Lower leg skin (tissue), 4 donors: ENCODE data around the gene SMC6. TPM values are rescaled to one million over a fixed set of nuclear protein-coding genes. Genes with fewer than 3 reads are reported as not detected.

Experiments
- DNase-seq, 2 donors: peaks; one replicate each; pipeline ENCODE4 v3.0.0-alpha.2; 2019; ENCODE audit warnings: low spot score in 2 of 2
- H3K4me3 ChIP-seq: fragments of 200-600 bp; sonication (generic); 2 replicates; pipeline ENCODE4 v1.5.1; 2017; ENCODE audit warnings: mild to moderate bottlenecking, low read depth; ENCODE audit not compliant: poor library complexity, severe bottlenecking
- CTCF ChIP-seq, 3 donors: fragments of 450-650 bp; IDR thresholded peaks; one replicate each; pipeline ENCODE4 v1.5.1; 2016; ENCODE audit warnings: antibody characterized with exemption in 3 of 3, mild to moderate bottlenecking in 3 of 3, moderate library complexity in 2 of 3
- POLR2A ChIP-seq, 2 donors: fragments of 450-650 bp; IDR thresholded peaks; one replicate each; pipeline ENCODE4 v1.6.1; 2016 to 2017; ENCODE audit warnings: antibody characterized with exemption in 2 of 2, mild to moderate bottlenecking in 1 of 2, moderate library complexity in 1 of 2
- WGBS, 2 donors: methylation state at CpG; one replicate each; pipeline ENCODE4 v1.1.5; 2018; 5-methylcytosine and 5-hydroxymethylcytosine counted together
- intact Hi-C: fragments of 100-400 bp; cut with DNase I; formaldehyde crosslinking; loops from one replicate; pipeline ENCODE4 v1.15.0; 2023; ENCODE audit warnings: low total_unique reads
- total RNA-seq, 4 donors: library from RNA; depleted of rRNA; stranded (reverse); fragments of >200 nt; gene quantifications; one replicate each; pipeline ENCODE4 v1.1.0, GENCODE V29; 2016

The SMC6 gene
- total RNA-seq, 4 donors from 2014 or later: 14.2 to 17.9 (median 15.4) TPM

GRCh38 chr2:17664534-17664933 is 89.1 kb downstream of the SMC6 start:
- no peak for DNase-seq
- no peak overlapping the region for H3K4me3 ChIP-seq
- intact Hi-C loops: loop anchor here (10.0 kb wide), 1 partner anchor 890 kb away; no protein-coding TSS in a partner anchor
- 100% methylated on average over 1 of the region's 1 CpG for WGBS, 2 donors
- TF ChIP-seq POLR2A (IDR thresholded peaks at IDR 0.05) (no peak), CTCF (IDR thresholded peaks at IDR 0.05) (no peak)

GRCh38 chr2:17662723-17663122 is 90.9 kb downstream of the SMC6 start:
- intact Hi-C loops: loop anchor here (10.0 kb wide), 1 partner anchor 888 kb away; no protein-coding TSS in a partner anchor
- TF ChIP-seq CTCF (IDR thresholded peaks at IDR 0.05) (no peak), POLR2A (IDR thresholded peaks at IDR 0.05) (no peak)
- WGBS, 2 donors: 55 to 71% methylated on average over 1 of the region's 1 CpG
- H3K4me3 ChIP-seq: no peak overlapping the region
- no peak for DNase-seq

- intact Hi-C loops: loop anchor here (10.0 kb wide), 1 partner anchor 887 kb away; no protein-coding TSS in a partner anchor
Observed at GRCh38 chr2:17661460-17661859, 92.2 kb downstream of the SMC6 start.

GRCh38 chr2:17660219-17660618 is 93.4 kb downstream of the SMC6 start:
- WGBS, 2 donors: 92 to 94% methylated on average over 4 of the region's 4 CpGs
- no peak for DNase-seq
- TF ChIP-seq POLR2A (IDR thresholded peaks at IDR 0.05) (no peak), CTCF (IDR thresholded peaks at IDR 0.05) (no peak)
- intact Hi-C loops: loop anchor here (10.0 kb wide), 1 partner anchor 885 kb away; no protein-coding TSS in a partner anchor
- no peak overlapping the region for H3K4me3 ChIP-seq

More at GRCh38 chr2:17661460-17661859, 92.2 kb downstream of the SMC6 start:
- 56 to 74% methylated on average over 1 of the region's 1 CpG for WGBS, 2 donors
- no peak for DNase-seq
- H3K4me3 ChIP-seq: no peak overlapping the region
- TF ChIP-seq CTCF (IDR thresholded peaks at IDR 0.05): no peak
- no peak for TF ChIP-seq POLR2A (IDR thresholded peaks at IDR 0.05)

GRCh38 chr2:17658251-17658843 is 95.3 kb downstream of the SMC6 start:
- DNase-seq: no peak
- no peak overlapping the region for H3K4me3 ChIP-seq
- no peak for TF ChIP-seq POLR2A (IDR thresholded peaks at IDR 0.05)
- no peak for TF ChIP-seq CTCF (IDR thresholded peaks at IDR 0.05)
- intact Hi-C loops: no loop called here
- WGBS, 2 donors: 87 to 93% methylated on average over 6 of the region's 6 CpGs

- WGBS, 2 donors: 96% methylated on average over 4 of the region's 4 CpGs
- TF ChIP-seq POLR2A (IDR thresholded peaks at IDR 0.05): no peak
- no peak for TF ChIP-seq CTCF (IDR thresholded peaks at IDR 0.05)
- DNase-seq: no peak
- H3K4me3 ChIP-seq: no peak overlapping the region
- intact Hi-C loops: no loop called here
Observed at GRCh38 chr2:17657759-17658158, 95.9 kb downstream of the SMC6 start.
